GM19025 (cell line): ENCODE results near the gene SLC30A3.

ENCODE experiments used
- ATAC-seq: cut with Tn5 transposase; IDR thresholded peaks from one replicate; pipeline ENCODE4 v1.9.1; 2021; ENCODE audit warnings: mild to moderate bottlenecking, low read depth, moderate library complexity; ENCODE audit not compliant: unreplicated experiment

SLC30A3 gene

DNA sequence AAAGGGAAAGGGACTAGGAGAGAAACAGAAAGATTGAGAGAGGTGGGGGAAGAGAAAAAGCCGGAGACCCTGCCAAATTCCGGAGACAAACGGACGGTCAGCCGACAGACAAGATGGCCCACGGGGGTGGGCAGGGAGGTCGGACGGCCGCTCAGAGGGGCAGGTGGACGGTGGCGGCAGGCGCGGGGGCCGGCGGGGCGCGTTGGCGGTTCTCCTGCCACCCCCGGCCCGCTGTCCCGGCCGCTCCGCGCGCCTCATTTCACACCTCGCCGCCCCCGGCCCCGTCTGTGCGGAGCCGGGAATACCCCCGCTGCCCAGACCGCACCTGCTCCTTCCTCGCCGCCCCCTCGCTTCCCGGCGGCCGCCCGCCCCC lies 935 bp downstream of the SLC30A3 start:
- ATAC-seq = no peak

DNA sequence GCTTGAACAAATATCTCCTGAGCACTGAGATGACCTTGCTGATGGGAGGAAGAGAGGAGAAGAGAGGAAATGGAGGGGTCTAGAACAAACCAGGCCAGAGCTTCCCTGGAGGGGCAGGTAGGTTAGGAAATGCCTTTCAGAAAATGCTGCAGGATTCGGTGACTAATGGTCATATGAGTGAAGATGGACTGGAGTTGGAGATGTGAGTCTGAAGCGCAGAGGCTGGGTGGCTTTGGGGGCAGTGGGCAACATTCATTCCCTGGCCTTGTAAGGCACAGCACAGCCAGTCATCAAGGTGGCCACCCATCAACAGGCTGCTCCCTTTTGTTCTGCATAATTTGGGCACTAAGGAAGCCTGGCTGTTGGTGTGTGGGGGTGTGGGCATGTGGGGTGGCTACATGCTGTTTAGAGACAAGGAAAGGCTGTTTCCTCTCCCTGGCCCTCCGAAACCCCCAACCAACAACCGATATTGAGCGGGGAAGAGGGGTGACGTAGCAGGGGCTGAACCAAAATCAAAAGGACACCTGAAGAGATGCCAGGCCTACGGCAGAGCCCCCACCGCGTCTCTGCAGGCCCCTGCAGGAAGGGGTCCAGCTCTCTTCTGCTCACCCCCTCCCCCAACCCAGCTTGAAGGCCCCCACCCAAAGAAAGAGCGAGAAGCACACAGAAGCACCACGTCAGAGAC lies 1.5 kb downstream of the SLC30A3 start:
- ATAC-seq = no peak

DNA sequence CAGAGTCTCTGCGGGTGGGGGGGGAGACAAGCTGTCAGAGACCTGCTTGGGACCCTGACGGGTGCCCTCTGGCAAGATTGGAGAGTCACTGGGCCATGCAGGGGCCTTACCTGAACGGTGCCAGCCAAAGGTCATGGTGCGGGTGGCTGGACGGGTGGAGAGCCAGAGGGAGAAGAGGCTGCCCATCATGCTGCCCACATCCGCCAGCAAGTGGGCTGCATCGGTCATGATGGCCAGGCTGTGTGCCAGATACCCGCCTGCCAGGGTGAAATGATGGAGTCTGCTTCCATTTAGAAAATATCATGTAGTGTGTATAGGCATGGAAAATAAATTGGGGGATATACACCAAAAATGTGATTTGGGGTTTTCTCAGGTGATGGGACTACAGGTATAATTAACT lies 4.8 kb downstream of the SLC30A3 start:
- no peak for ATAC-seq

DNA sequence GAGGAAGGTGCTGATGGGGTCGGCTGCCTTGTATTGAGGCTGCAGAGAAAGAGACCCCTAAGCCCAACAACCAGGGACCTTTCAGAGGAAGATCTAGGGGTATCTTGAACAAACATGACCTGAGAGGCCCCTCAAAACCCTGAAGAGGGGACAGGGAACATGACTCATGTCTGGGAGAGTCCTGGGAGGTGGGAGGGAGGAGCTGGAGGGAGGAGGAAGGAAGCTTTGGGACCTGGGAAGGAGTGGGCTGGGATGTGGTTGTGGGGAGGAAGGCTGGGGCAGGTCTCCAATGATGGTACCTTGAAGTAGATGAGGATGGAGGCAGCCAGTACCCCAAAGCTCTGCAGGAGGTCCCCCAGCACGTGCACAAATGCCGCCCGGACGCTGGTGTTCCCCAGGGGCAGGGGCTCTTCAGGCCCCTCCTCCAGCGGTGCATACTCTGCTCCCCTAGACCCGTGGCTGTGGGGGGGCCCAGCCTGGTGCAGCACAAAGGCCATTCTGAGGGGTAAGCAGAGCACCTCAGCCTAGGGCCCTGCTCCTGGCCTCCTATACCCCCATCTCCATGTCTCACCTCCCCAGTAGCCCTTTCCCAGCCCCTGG lies 5.9 kb downstream of the SLC30A3 start:
- ATAC-seq = no peak

DNA sequence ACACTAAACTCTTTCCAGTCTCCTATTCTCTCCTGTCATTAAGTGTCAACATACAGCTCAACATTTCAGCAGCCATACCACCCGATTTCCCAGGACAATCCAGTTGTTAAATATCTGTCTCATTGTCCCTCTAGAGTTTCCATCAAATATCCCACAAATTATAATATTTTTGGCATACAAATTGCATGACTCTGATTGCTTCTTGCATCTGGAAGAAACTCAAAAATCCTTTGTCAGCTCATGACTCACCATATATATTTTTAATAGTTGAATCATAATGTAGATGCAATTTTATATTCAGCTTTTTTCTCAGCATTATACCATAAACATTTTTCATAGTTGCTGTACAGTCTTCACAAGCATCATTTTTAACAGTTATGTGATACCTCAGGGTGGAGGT lies 7.2 kb downstream of the SLC30A3 start:
- ATAC-seq = no peak

DNA sequence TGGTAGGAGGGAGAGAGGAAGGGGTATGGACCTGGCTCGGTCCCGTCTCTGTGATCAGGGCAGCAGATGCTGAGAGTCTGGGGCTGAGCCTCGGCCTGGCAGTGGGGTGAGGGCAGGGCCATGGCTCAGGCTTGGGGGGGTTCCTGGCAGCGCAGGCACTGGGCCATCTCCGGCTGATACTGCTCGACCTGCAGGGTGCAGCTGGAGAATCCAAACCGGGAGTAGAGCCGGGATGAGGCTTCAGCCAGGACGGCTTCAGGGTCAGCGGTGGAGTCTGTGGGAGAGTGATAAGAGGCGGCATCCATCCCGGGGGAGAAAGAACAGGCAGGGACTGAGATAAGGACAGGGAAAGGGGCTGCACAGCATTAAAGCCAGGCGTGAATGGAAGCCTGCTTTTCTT lies 7.7 kb downstream of the SLC30A3 start:
- no peak for ATAC-seq

DNA sequence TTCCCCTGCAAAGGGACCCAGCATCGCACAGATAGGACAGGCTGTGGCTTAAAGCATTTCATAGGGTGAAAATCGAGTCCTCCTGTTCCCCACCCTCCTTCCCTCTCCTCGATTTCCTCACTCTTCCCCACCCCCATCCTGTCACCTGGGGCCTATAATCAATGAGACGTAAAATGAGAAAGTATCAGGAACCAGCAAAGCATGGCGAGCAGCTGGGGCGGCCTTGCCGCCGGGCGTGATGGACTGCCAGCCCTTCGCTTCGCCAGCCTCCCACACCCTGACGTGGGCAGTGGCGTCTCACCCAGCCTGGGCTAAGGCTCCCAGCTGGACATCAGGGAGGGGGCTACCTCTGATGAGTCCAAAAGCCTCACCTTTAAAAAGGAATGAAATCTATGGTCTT lies 11.1 kb downstream of the SLC30A3 start:
- ATAC-seq = no peak

DNA sequence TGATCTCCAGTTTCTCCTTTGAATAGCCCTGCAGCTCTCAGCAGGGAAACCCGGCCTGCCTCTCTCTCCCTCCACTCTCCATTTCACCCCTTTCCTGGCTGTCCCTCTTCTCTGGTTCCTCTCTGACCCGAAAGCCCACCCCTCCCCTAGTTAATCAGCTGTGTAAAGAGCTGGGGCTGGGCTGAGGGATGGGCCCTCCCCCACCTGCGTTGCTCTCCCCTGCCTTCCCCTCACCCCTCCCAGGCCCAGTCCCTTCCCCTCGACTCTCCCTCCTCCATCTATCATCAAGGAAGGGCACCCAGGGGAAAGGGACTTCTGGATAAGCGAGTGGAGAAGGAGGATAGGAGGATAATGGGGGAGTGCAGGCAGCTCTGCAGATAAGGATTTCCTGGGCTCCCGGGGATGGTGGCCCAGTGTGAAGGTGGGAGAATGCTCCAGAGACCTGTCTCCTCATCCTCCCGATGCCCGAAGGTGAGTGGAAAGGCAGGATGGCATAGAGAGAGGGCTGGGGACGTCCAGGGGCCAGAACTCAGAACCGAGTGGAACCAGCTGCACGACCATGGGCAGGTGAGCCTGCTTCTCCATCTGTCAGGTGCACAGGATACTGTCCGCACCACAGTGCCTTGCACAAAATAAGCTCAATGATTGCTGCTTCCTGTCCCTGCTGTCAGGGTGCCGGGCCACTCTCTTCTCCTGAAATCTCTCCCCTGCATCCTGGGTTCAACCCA lies 12.0 kb downstream of the SLC30A3 start:
- no peak for ATAC-seq

DNA sequence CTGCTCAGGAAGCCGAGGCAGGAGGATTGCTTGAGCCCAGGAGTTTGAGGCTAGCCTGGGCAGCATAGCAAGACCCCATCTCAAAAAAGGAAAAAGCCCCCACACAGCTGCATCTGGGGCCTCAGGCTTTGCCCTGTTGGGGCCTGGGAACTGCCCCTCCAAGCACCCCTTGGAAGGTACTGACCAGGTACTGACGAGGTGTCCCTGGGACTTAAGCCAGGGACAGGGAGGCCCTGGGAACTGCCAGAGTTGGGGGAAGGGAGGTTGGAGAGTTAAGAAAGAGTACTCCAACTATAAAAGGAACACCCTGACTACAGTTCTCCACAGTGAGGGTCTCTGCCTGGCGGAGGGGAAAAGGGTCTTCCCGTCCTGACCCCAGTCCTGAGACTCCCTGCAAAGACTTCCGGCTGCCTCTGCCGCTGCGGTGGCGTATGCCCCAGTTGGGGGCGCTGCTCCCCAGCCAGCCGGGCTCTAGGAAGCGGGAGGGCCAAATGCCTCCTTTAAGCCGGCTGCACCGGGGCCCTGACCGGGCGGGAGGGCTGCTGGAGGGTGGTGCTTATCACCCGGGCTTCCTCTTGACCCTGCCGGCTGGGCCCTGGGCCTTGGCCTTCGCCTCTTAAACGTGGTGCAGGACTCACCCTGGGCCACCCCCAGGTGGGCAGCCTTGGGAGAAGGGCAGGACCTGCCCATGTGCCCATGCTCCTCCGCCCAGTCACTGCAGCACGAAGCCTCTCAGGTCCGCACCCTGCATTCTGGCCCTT lies 12.8 kb downstream of the SLC30A3 start:
- ATAC-seq = no peak

DNA sequence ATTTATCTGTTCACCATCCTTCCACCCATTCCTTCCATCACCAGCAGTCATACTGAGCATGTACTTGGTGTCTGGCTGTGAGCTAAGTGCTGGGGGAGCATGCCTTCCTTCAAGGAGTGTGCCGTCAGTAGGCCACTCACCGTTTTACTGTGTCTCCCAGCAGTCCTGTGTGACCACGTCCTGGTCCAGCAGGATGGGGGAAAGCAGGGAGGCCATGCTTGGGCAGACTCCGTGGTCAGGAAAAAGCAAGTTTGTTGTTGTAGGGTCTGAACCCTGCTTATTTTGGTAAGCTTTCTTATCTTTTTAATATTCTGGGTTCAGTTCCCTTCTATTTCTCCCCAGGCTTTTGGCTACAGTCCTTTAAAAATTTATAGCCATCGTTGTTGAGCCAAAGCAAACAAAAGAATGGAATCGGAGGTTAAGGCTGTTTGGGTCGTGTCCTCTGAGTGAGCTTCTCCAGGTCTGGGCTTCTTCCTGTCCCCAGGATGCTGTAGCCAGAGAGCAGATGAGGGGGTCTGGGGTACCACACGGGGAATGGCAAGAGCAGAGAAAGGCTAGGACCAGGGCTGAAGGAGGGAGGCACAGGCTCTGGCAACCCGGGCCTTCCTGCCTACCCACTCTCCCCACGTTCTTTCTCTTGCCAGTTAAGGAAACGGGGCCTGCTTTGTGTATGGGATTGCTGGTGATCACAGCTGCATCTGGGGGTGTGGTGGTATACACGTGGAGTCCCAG lies 13.5 kb downstream of the SLC30A3 start:
- no peak for ATAC-seq

DNA sequence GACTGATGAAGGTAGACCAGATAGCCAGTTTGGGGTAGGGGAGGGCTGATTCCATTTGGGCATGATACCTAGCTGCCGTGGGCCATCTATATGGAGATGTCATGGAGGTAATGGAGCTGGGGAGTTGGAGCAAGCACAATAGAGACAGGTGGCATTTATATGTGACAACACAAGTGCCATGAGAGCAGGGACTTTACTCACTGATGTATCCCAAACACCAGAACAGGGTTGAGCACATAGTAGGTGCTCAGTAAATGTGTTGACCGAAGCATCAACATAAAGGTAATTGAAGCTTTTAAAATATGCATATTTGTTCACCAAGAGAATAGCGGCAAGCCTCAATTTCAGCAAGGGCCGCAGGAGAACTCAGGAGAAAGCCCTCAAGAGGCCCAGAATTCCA lies 15.0 kb downstream of the SLC30A3 start:
- ATAC-seq = no peak

DNA sequence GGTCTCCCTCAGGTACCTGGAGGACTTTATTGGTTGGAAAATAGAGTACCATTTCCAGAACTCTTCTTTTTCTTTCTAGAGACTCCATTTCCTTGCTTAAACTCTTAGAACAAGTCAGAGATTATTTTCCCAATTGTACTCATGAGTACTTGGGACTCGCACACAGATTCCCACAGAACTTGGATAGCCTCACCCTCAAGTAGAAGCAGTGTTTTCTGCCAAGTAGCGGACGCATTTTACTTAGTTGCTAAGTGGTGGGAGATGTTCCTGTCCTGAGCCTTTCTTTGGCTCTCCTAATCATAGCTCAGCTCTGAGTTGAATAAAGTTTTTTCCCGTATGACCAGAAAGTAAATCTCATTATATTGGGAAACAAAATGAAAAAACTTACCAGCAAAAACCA lies 17.2 kb downstream of the SLC30A3 start:
- no peak for ATAC-seq

DNA sequence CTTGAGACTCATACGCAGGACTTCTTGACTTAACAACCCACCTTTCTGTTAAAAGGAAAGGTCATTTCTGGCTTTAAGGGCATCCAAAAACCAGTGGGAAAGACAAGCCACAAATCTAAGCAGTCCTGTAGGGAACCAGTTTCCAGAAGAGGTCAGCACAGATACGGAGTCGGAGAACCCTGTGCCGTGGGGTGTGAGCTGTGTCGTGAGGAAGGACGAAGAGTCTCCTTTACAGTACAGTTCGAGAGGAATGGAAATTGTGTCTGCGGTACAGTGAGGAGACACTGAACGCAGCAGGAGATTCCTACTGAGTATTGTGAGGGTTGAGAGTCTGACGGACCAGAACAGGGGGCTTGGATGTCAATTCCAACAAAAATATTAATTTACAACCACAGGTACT lies 17.7 kb downstream of the SLC30A3 start:
- no peak for ATAC-seq

DNA sequence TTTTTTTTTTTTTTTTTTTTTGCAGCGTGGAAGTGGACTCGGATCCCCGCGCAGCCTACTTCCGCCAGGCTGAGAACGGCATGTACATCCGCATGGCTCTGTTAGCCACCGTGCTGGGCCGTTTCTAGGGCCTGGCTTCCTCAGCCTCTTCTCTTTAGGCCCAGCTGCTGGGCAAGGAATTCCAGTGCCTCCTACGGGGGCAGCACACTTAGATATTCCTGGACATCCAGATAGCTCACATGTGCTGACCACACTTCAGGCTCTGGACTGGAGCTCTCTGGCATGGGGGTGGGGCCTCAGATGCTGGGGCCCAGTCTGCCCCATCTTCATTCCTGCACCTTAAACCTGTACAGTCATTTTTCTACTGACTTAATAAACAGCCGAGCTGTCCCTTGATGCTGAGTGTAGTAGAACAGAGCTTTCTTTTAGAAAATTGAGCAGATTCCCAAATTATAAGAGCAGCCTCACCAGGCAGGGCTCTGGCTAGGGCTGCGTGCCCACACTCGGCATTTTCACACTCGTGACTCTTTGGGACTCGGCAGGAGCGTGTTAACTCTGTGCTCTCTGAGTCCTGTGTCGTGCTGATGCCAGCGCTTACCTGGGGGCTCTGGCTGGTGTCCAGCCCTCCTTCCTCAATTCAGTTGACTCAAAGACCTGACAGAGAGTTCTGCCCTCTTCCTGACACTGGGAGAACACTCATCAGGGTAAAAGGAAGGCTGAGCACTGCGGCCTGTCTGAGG lies 19.3 kb downstream of the SLC30A3 start:
- no peak for ATAC-seq

DNA sequence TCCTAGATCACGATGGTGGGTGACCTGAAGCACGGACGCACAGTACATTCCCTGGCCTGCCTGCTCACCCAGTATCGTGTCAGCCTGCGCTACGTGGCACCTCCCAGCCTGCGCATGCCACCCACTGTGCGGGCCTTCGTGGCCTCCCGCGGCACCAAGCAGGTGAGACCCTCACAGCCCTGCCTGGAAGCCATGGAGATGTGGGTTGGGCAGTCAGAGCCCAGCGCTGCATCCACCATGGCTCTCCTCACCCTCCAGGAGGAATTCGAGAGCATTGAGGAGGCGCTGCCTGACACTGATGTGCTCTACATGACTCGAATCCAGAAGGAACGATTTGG lies 20.3 kb downstream of the SLC30A3 start:
- no peak for ATAC-seq

DNA sequence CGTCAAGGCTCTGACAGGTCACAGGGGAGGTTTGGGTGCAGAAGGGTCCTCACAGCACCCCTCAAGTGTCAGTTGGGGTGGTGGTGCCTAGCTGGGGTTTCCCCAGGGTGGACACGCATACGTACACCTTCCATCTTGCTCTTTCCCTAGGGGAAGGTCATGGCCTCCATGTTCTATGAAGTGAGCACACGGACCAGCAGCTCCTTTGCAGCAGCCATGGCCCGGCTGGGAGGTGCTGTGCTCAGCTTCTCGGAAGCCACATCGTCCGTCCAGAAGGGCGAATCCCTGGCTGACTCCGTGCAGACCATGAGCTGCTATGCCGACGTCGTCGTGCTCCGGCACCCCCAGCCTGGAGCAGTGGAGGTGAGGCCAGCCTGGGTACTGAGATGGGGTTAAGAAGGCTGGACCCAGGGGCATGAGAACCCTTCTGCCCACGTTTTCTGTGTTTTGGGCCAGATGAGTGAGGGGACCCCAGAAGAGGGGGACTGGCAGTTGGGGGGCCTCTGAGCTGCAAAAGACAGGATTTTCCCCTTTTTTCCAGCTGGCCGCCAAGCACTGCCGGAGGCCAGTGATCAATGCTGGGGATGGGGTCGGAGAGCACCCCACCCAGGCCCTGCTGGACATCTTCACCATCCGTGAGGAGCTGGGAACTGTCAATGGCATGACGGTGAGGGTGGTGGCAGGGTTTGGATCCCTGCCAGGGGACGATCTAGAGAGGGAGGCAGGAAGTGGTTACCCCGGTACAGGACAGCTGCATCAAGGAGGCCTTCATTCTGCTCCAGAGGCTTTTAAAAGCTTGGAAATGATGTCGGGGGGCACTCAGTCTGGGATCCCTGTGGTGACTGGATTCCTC lies 20.9 kb downstream of the SLC30A3 start:
- ATAC-seq = no peak

DNA sequence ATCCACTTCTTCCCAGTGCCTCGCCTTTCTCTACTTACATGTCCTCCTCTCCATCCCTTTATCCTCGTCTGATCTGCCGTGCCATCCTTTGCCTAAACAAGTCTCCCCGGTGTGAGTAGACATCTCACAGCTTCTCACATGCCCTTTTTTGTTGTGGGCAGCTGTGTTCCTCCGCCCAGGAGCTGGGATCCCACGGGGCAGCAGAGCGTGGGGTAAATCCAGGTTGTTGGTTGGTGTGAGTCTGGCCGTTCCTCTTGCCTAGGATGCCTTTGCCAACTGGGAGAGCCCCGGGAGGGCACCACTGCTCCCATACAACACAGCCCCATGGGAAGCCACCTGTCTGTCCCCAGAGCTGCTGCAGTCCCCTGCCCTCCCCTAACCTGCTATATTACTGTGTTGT lies 22.4 kb downstream of the SLC30A3 start:
- ATAC-seq = no peak

DNA sequence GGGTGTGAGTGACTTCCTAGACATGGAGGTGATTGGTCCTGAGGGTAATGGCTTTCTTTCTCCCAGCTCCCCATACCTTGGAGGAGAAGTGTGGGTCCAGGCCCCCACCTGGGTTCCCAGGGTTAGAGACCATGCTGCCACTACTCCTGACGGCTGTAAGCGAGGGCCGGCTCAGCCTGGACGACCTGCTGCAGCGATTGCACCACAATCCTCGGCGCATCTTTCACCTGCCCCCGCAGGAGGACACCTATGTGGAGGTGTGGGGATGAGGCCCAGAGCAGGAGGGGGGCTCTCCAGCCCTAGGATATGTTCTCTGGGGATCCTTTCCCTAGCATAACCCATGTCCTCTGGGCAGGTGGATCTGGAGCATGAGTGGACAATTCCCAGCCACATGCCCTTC lies 23.9 kb downstream of the SLC30A3 start:
- no peak for ATAC-seq

DNA sequence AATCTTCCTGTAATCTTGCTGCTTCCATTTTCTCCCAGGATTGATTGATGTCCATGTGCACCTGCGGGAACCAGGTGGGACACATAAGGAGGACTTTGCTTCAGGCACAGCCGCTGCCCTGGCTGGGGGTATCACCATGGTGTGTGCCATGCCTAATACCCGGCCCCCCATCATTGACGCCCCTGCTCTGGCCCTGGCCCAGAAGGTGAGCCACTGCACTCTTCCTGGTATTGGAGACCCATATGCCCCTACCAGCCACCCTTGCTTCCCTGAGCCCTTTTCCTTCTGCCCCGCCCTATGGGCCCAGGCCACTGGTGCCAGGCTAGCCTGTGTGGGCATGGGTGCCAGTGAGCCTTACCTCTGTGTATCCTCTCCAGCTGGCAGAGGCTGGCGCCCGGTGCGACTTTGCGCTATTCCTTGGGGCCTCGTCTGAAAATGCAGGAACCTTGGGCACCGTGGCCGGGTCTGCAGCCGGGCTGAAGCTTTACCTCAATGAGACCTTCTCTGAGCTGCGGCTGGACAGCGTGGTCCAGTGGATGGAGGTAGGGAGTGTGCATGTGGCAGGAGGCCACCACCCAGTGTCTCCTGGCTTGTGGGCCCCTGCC lies 25.4 kb downstream of the SLC30A3 start:
- no peak for ATAC-seq
